Stimulated activated CD4-positive, alpha-beta T cell treated with anti-CD3 and anti-CD28 coated beads, TNF-alpha, amount 100 ng/mL, for 24 hours (primary cell): ENCODE results near the gene FAAP100.

Experiments used
- DNase-seq, 3 experiments: peaks; one replicate each; pipeline ENCODE4 v3.0.0-alpha.2; 2020; ENCODE audit warnings: low read depth in 3 of 3

FAAP100 gene

GRCh38 chr17:81577278-81578000, 25.3 kb upstream of the FAAP100 start:
- no peak for DNase-seq

GRCh38 chr17:81576621-81577277, 24.6 kb upstream of the FAAP100 start:
- no peak for DNase-seq

- no peak for DNase-seq
Measured at GRCh38 chr17:81575836-81576235, 23.7 kb upstream of the FAAP100 start.

GRCh38 chr17:81574643-81574956, 22.4 kb upstream of the FAAP100 start:
- no peak for DNase-seq

GRCh38 chr17:81573794-81574642, 21.9 kb upstream of the FAAP100 start:
- DNase-seq, result no peak

GRCh38 chr17:81572563-81573168, 20.5 kb upstream of the FAAP100 start:
- DNase-seq, result no peak

GRCh38 chr17:81570964-81571363, 18.8 kb upstream of the FAAP100 start:
- no peak for DNase-seq

- DNase-seq, result no peak
Measured at GRCh38 chr17:81569986-81570514, 17.9 kb upstream of the FAAP100 start.

GRCh38 chr17:81568416-81568815, 16.3 kb upstream of the FAAP100 start:
- DNase-seq, result no peak

GRCh38 chr17:81567191-81567590, 15.0 kb upstream of the FAAP100 start:
- no peak for DNase-seq

GRCh38 chr17:81566461-81567126, 14.4 kb upstream of the FAAP100 start:
- no peak for DNase-seq

- no peak for DNase-seq
Measured at GRCh38 chr17:81565231-81565630, 13.1 kb upstream of the FAAP100 start.

GRCh38 chr17:81564778-81565177, 12.6 kb upstream of the FAAP100 start:
- DNase-seq, result no peak

GRCh38 chr17:81563861-81564586, 11.9 kb upstream of the FAAP100 start:
- no peak for DNase-seq

GRCh38 chr17:81561494-81561885, 9.3 kb upstream of the FAAP100 start:
- DNase-seq, result no peak

GRCh38 chr17:81558941-81559806, 7.0 kb upstream of the FAAP100 start:
- no peak for DNase-seq

- DNase-seq, result no peak
Measured at GRCh38 chr17:81558115-81558468, 5.9 kb upstream of the FAAP100 start.

- DNase-seq, result no peak
Measured at GRCh38 chr17:81557276-81558114, 5.3 kb upstream of the FAAP100 start.

- DNase-seq, result no peak
Measured at GRCh38 chr17:81556863-81557262, 4.7 kb upstream of the FAAP100 start.
